Adrenal gland (tissue), 12 donors: Measurements from ENCODE around the gene HNF4A. TPM values are rescaled to one million over a fixed set of nuclear protein-coding genes. Genes with fewer than 3 reads are reported as not detected.

Experiments used
- DNase-seq, 7 donors: peaks; one replicate each; pipeline ENCODE4 v3.0.0-alpha.2; 2019 to 2020
- H3K27ac ChIP-seq, 5 donors: fragments of 200-600 bp; sonication (generic) in 4 of 5; 1 replicate in 3 of 5; 2 replicates in 2 of 5; pipeline versions ENCODE4 v1.5.1 to v1.8.0; 2016 to 2020; ENCODE audit warnings: mild to moderate bottlenecking in 1 of 5
- H3K27me3 ChIP-seq: fragments of 200-600 bp; 2 replicates; pipeline ENCODE4 v1.8.0; 2021
- H3K36me3 ChIP-seq, 2 donors: fragments of 200-600 bp; replicated peaks in 1 of 2; 1 replicate in 1 of 2; 2 replicates in 1 of 2; pipeline versions ENCODE4 v1.5.1 to v1.8.0; 2018 to 2022
- H3K4me1 ChIP-seq, 2 donors: fragments of 200-600 bp; replicated peaks in 1 of 2; 1 replicate in 1 of 2; 2 replicates in 1 of 2; pipeline versions ENCODE4 v1.5.1 to v1.8.0; 2018 to 2021
- H3K4me3 ChIP-seq, 4 donors: fragments of 200-600 bp; sonication (generic) in 3 of 4; one replicate each; pipeline ENCODE4 v1.5.1; 2016 to 2018
- H3K9me3 ChIP-seq, 3 donors: fragments of 200-600 bp; sonication (generic) in 1 of 3; replicated peaks in 1 of 3; 1 replicate in 2 of 3; 2 replicates in 1 of 3; pipeline versions ENCODE4 v1.5.1 to v1.8.0; 2016 to 2021
- POLR2A ChIP-seq, 2 donors: fragments of 450-650 bp; IDR thresholded peaks; one replicate each; pipeline ENCODE4 v1.6.1; 2017; ENCODE audit warnings: antibody characterized with exemption in 2 of 2, mild to moderate bottlenecking in 2 of 2, moderate library complexity in 1 of 2
- WGBS, 4 donors: extraction: QIAGEN DNeasy Blood & Tissue Kit in 2 of 4; methylation state at CpG; one replicate each; pipeline versions ENCODE4 v1.1.5 to v1.1.7; 2013 to 2017; 5-methylcytosine and 5-hydroxymethylcytosine counted together
- intact Hi-C, 2 donors: fragments of 100-400 bp; cut with DNase I; formaldehyde crosslinking; loops; one replicate each; pipeline versions ENCODE4 v1.14.1 to v1.15.0; 2022 to 2023
- polyA plus RNA-seq, 3 donors: library from polyadenylated mRNA; stranded (reverse); fragments of 200-250 nt in 2 of 3; fragments of 350-450 nt in 1 of 3; fragmentation: Illumina TruSeq in 1 of 3; extraction: RNeasy Lipid Tissue Mini Kit (QIAGEN cat#74804) in 1 of 3; gene quantifications; one replicate each; pipeline ENCODE4 v1.2.3, GENCODE V29; 2013 to 2014
- total RNA-seq, 9 donors: library from RNA; depleted of rRNA in 4 of 9; stranded (reverse); fragments of >200 nt in 4 of 9; fragments of 120-200 nt in 1 of 9; fragmentation: NEBNext Ultra II Directional in 1 of 9; extraction: Animal tissue kit (Norgen Biotek cat#: 25700) in 1 of 9; gene quantifications; one replicate each; pipeline versions ENCODE4 v1.1.0 to v1.2.4, GENCODE V29; 2013 to 2023
- TF ChIP-seq, protein P1 (sequence below), 6 experiments: fragments of 450-650 bp in 4 of 6; fragments of 200-600 bp in 2 of 6; sonication (generic) in 1 of 6; IDR thresholded peaks; 1 replicate in 5 of 6; 2 replicates in 1 of 6; pipeline versions ENCODE4 v1.5.1 to v1.8.0; 2016 to 2021; ENCODE audit warnings: antibody characterized with exemption in 6 of 6, mild to moderate bottlenecking in 2 of 6, moderate library complexity in 1 of 6
- donor health status: healthy with polysubstance abuse.
- donor health status: Bipolar disorder and iron deficiency.
- donor health status: DM: yes; HTN: yes; CAD: no.
- donor health status: DM: no; HTN: no; CAD: no.
- donor health status: DM: no; HTN: no; CAD: no.
- donor health status: DM: yes; HTN: yes; CAD: no.

The HNF4A gene
- total and polyA plus RNA-seq, 12 donors, result 0.06 to 0.78 (median 0.13) TPM; not detected in 2

DNA sequence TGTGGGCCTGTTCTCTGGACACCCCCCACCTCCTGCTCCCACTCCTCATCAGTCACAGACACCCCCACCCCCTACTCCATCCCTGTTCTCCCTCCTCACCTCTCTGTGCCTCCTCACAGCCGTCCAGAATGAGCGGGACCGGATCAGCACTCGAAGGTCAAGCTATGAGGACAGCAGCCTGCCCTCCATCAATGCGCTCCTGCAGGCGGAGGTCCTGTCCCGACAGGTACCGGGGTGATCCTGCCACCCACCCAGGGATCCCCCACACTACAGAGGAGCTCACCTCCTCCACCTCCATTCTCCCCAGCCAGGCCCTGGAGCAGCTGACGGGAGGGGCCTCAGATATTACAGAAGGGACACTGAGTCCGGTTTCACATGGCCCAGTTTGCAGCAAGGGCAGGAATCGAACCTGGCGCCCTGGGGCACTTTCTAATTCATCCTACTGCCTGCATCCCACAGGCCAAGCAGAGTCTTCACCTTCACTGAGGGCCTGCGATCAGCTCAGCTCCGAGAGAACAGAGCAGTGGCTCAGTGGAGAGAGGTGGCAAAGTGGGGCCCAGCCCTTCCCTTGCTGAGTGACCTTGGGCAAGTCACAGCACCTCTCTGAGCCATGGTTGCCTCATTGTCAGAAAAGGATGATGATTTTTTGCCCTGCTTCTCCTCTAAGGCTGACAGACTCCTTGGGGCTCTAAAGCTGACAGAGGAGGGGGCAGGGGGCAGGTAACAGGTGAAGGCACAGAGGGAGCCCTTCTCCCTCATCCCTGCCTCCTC lies 58.3 kb downstream of the HNF4A start:
- H3K27me3 ChIP-seq, result no peaks in the 10 kb centered on the region
- 89 to 91% (median 90%) methylated on average over 9 to 14 of the region's 14 CpGs for WGBS, 4 donors
- no peak for DNase-seq
- no peak overlapping the region for H3K4me3 ChIP-seq
- intact Hi-C loops, result no loop called here
- no peak overlapping the region for H3K27ac ChIP-seq
- H3K4me1 ChIP-seq, result peaks cover 0 to 6% of the 10 kb centered on the region in 2 donors
- H3K9me3 ChIP-seq, result no peaks in the 10 kb centered on the region
- TF ChIP-seq, protein P1, sequence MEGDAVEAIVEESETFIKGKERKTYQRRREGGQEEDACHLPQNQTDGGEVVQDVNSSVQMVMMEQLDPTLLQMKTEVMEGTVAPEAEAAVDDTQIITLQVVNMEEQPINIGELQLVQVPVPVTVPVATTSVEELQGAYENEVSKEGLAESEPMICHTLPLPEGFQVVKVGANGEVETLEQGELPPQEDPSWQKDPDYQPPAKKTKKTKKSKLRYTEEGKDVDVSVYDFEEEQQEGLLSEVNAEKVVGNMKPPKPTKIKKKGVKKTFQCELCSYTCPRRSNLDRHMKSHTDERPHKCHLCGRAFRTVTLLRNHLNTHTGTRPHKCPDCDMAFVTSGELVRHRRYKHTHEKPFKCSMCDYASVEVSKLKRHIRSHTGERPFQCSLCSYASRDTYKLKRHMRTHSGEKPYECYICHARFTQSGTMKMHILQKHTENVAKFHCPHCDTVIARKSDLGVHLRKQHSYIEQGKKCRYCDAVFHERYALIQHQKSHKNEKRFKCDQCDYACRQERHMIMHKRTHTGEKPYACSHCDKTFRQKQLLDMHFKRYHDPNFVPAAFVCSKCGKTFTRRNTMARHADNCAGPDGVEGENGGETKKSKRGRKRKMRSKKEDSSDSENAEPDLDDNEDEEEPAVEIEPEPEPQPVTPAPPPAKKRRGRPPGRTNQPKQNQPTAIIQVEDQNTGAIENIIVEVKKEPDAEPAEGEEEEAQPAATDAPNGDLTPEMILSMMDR (IDR thresholded peaks at IDR 0.05), result no peak
- no peak for TF ChIP-seq POLR2A (IDR thresholded peaks at IDR 0.05)
- H3K36me3 ChIP-seq, result no peaks in the 10 kb centered on the region

DNA sequence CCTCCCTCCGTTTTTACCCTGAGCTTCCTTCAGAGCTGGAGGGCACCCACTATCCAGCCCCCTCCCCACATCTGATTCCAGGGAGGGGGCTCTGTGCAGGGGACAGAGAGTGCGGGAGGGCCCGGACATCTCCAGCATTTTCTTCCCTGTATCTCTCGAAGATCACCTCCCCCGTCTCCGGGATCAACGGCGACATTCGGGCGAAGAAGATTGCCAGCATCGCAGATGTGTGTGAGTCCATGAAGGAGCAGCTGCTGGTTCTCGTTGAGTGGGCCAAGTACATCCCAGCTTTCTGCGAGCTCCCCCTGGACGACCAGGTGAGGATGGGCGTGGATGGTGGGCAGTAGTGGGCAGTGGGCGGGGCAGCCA lies 58.8 kb downstream of the HNF4A start:
- no peaks in the 10 kb centered on the region for H3K36me3 ChIP-seq
- H3K27ac ChIP-seq, result no peak overlapping the region
- no peak overlapping the region for H3K4me3 ChIP-seq
- no peak for DNase-seq
- H3K27me3 ChIP-seq, result no peaks in the 10 kb centered on the region
- peaks cover 0 to 6% of the 10 kb centered on the region in 2 donors for H3K4me1 ChIP-seq
- TF ChIP-seq, protein P1 (IDR thresholded peaks at IDR 0.05), result no peak
- no peak for TF ChIP-seq POLR2A (IDR thresholded peaks at IDR 0.05)
- intact Hi-C loops, result no loop called here
- H3K9me3 ChIP-seq, result no peaks in the 10 kb centered on the region
- WGBS, 4 donors, result 71 to 87% (median 82%) methylated on average over 15 to 16 of the region's 16 CpGs

DNA sequence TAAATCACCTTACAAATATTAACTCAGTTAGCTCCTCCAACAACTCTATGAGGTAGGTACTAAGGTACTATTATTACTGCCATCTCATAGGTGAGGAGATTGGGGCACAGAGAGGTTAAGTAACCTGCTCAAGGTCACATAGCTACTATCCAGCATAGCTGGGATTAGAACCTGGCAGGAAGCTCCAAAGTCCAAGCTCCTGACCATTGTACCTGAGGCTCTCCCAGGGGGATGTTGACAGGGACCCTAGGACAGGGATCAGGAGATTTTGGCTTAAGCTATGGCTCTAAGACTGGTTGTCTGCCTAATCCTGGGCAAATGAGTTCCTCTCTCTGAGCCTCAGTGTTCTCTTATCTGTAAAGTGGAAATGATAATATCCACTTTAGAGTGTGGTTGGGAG lies 59.3 kb downstream of the HNF4A start:
- TF ChIP-seq POLR2A (IDR thresholded peaks at IDR 0.05), result no peak
- no peaks in the 10 kb centered on the region for H3K9me3 ChIP-seq
- intact Hi-C loops, result no loop called here
- no peaks in the 10 kb centered on the region for H3K36me3 ChIP-seq
- H3K4me3 ChIP-seq, result no peak overlapping the region
- no peak for DNase-seq
- H3K27ac ChIP-seq, result no peak overlapping the region
- peaks cover 0 to 6% of the 10 kb centered on the region in 2 donors for H3K4me1 ChIP-seq
- no peaks in the 10 kb centered on the region for H3K27me3 ChIP-seq

DNA sequence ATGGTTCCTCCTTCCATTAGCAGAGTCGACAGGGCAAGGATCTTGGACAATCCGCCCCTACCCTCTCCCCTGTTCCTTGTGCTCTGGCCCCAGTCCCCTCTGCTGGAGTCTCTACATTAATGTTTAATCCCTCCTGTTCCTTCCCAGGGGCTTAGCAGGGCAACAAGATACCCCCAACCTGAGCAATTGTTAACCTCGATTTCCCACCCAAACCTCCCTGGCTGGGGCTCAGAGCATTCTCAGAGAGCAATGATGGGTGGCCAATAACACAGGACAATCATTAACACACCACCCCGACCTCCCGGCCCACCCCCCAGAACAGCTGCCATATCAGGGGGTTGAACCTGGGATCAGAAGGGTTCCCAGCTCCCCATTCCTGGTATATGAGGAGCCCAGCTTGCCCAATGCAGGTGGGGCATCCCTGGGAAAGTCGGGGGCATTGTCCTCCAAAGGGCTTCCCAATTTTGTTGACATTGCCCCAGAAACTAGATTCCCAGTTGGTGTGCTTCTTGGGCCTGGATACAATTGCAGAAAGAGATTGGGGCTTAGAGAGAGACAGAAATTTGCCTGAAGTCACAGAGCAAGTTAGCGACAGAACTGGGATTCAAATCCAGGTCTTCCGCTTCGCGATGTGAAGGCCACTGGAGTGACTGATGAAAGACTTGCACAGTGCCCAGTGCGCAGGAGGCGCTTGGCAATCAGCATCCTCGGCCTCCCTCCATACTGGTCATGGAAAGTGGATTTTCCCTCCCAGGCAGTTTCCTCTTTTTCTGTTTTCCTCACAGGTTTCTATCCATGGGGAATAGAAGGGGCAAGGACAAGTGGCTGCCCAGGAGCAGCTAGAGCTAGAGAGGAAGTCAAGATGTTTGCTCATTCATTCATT lies 60.6 kb downstream of the HNF4A start:
- H3K27ac ChIP-seq, result no peak overlapping the region
- peaks cover 0 to 3% of the 10 kb centered on the region in 2 donors for H3K4me1 ChIP-seq
- no peaks in the 10 kb centered on the region for H3K27me3 ChIP-seq
- no peak overlapping the region for H3K4me3 ChIP-seq
- WGBS, 4 donors, result 71 to 84% (median 81%) methylated on average over 12 to 13 of the region's 13 CpGs
- no peaks in the 10 kb centered on the region for H3K9me3 ChIP-seq
- intact Hi-C loops, result no loop called here
- TF ChIP-seq POLR2A (IDR thresholded peaks at IDR 0.05), result no peak
- TF ChIP-seq, protein P1 (IDR thresholded peaks at IDR 0.05), result no peak
- no peaks in the 10 kb centered on the region for H3K36me3 ChIP-seq
- peak in 5 of 7 donors; percentile 38 to 65 (median 46) for DNase-seq
